ENCODE results near the gene ARHGAP11B.
"Not testable (repeated sequence)": the region's sequence is repeated elsewhere in the genome, so short reads cannot be mapped to it uniquely, and the experiment has no call there.

ARHGAP11B gene

GRCh38 chr15:30670056-30670455 lies 44.1 kb downstream of the ARHGAP11B start:
- ChIA-PET POLR2A (interaction anchor here (0.6 kb wide), 1 partner anchor 235 kb away, joined by 3 read pairs; no protein-coding TSS in a partner anchor), CTCF (interaction anchor here (0.6 to 1.5 kb wide), 6 partner anchors 8 to 290 kb away, joined by 3 to 10 read pairs (median 4); no protein-coding TSS in a partner anchor)
- TF ChIP-seq CTCF (IDR thresholded peaks at IDR 0.05; ENCODE audit: unreplicated experiment), result no peak
- Mint-ChIP-seq H3K36me3 (ENCODE audit: insufficient read depth, unreplicated experiment) (peaks cover 22% of the 10 kb centered on the region), H3K4me3 (ENCODE audit: unreplicated experiment) (no peak overlapping the region), H3K9me3 (ENCODE audit: unreplicated experiment) (peaks cover 7% of the 10 kb centered on the region), H3K27ac (ENCODE audit: low read depth, unreplicated experiment) (no peak overlapping the region), H3K4me1 (ENCODE audit: insufficient read depth, unreplicated experiment) (no peaks in the 10 kb centered on the region), H3K27me3 (ENCODE audit: insufficient read depth, unreplicated experiment) (no peaks in the 10 kb centered on the region)
- no peak for DNase-seq (ENCODE audit: unreplicated experiment)
- BruUV-seq (replicated peaks), result no TSS peak
- intact Hi-C loops (cut with micrococcal nuclease), result no loop called here

- TF ChIP-seq CTCF (IDR thresholded peaks at IDR 0.05; ENCODE audit: unreplicated experiment), result no peak
- H3K9me3 Mint-ChIP-seq (ENCODE audit: unreplicated experiment), result peaks cover 8% of the 10 kb centered on the region
- no peak for DNase-seq (ENCODE audit: unreplicated experiment)
- BruUV-seq (replicated peaks), result no TSS peak
- H3K4me3 Mint-ChIP-seq (ENCODE audit: unreplicated experiment), result no peak overlapping the region
- ChIA-PET POLR2A (no interaction called here), CTCF (interaction anchor here (1.5 kb wide), 1 partner anchor 9 kb away, joined by 10 read pairs; no protein-coding TSS in a partner anchor)
- H3K4me1 Mint-ChIP-seq (ENCODE audit: insufficient read depth, unreplicated experiment), result no peaks in the 10 kb centered on the region
- peaks cover 16% of the 10 kb centered on the region for H3K36me3 Mint-ChIP-seq (ENCODE audit: insufficient read depth, unreplicated experiment)
- no peak overlapping the region for H3K27ac Mint-ChIP-seq (ENCODE audit: low read depth, unreplicated experiment)
- intact Hi-C loops (cut with micrococcal nuclease), result no loop called here
- no peaks in the 10 kb centered on the region for H3K27me3 Mint-ChIP-seq (ENCODE audit: insufficient read depth, unreplicated experiment)
Measured at GRCh38 chr15:30671309-30671708, 45.4 kb downstream of the ARHGAP11B start.

- H3K27ac Mint-ChIP-seq (ENCODE audit: low read depth, unreplicated experiment), result no peak overlapping the region
- intact Hi-C loops (cut with micrococcal nuclease), result no loop called here
- H3K27me3 Mint-ChIP-seq (ENCODE audit: insufficient read depth, unreplicated experiment), result no peaks in the 10 kb centered on the region
- ChIA-PET CTCF (interaction anchor here (0.7 kb wide), 1 partner anchor 18 kb away, joined by 3 read pairs; no protein-coding TSS in a partner anchor), POLR2A (interaction anchor here (1.1 kb wide), 1 partner anchor 11 kb away, joined by 3 read pairs; no protein-coding TSS in a partner anchor)
- H3K4me1 Mint-ChIP-seq (ENCODE audit: insufficient read depth, unreplicated experiment), result no peaks in the 10 kb centered on the region
- H3K36me3 Mint-ChIP-seq (ENCODE audit: insufficient read depth, unreplicated experiment), result peaks cover 15% of the 10 kb centered on the region
- no peak for TF ChIP-seq CTCF (IDR thresholded peaks at IDR 0.05; ENCODE audit: unreplicated experiment)
- no peak overlapping the region for H3K4me3 Mint-ChIP-seq (ENCODE audit: unreplicated experiment)
- peaks cover 14% of the 10 kb centered on the region for H3K9me3 Mint-ChIP-seq (ENCODE audit: unreplicated experiment)
- BruUV-seq (replicated peaks), result no TSS peak
- DNase-seq (ENCODE audit: unreplicated experiment), result no peak
Measured at GRCh38 chr15:30675126-30675525, 49.2 kb downstream of the ARHGAP11B start.

- H3K27ac Mint-ChIP-seq (ENCODE audit: low read depth, unreplicated experiment); DNase-seq (ENCODE audit: unreplicated experiment); H3K4me3 Mint-ChIP-seq (ENCODE audit: unreplicated experiment); intact Hi-C loops (cut with micrococcal nuclease); H3K4me1 Mint-ChIP-seq (ENCODE audit: insufficient read depth, unreplicated experiment); BruUV-seq (replicated peaks); POLR2A ChIA-PET; CTCF ChIA-PET; H3K27me3 Mint-ChIP-seq (ENCODE audit: insufficient read depth, unreplicated experiment): not testable (repeated sequence)
- peaks cover 14% of the 10 kb centered on the region for H3K9me3 Mint-ChIP-seq (ENCODE audit: unreplicated experiment)
- peaks cover 15% of the 10 kb centered on the region for H3K36me3 Mint-ChIP-seq (ENCODE audit: insufficient read depth, unreplicated experiment)
Measured at GRCh38 chr15:30675891-30676290, 50.0 kb downstream of the ARHGAP11B start.

- H3K4me3 Mint-ChIP-seq (ENCODE audit: unreplicated experiment); H3K36me3 Mint-ChIP-seq (ENCODE audit: insufficient read depth, unreplicated experiment); DNase-seq (ENCODE audit: unreplicated experiment); BruUV-seq (replicated peaks); H3K27ac Mint-ChIP-seq (ENCODE audit: low read depth, unreplicated experiment); H3K4me1 Mint-ChIP-seq (ENCODE audit: insufficient read depth, unreplicated experiment); intact Hi-C loops (cut with micrococcal nuclease); H3K27me3 Mint-ChIP-seq (ENCODE audit: insufficient read depth, unreplicated experiment); H3K9me3 Mint-ChIP-seq (ENCODE audit: unreplicated experiment); POLR2A ChIA-PET: not testable (repeated sequence)
- CTCF ChIA-PET, result interaction anchor here (0.6 to 1.3 kb wide), 2 partner anchors 448 to 1057 kb away, joined by 4 to 5 read pairs; no protein-coding TSS in a partner anchor
Measured at GRCh38 chr15:30680997-30681396, 55.1 kb downstream of the ARHGAP11B start.

GRCh38 chr15:30685709-30686285 lies 59.9 kb downstream of the ARHGAP11B start:
- CTCF ChIA-PET; BruUV-seq (replicated peaks): not testable (repeated sequence)

GRCh38 chr15:30686651-30687050 lies 60.7 kb downstream of the ARHGAP11B start:
- H3K9me3 Mint-ChIP-seq (ENCODE audit: unreplicated experiment); H3K27ac Mint-ChIP-seq (ENCODE audit: low read depth, unreplicated experiment); DNase-seq (ENCODE audit: unreplicated experiment); H3K4me1 Mint-ChIP-seq (ENCODE audit: insufficient read depth, unreplicated experiment); POLR2A ChIA-PET; H3K27me3 Mint-ChIP-seq (ENCODE audit: insufficient read depth, unreplicated experiment); BruUV-seq (replicated peaks); H3K4me3 Mint-ChIP-seq (ENCODE audit: unreplicated experiment); intact Hi-C loops (cut with micrococcal nuclease); CTCF ChIA-PET: not testable (repeated sequence)
- peaks cover 12% of the 10 kb centered on the region for H3K36me3 Mint-ChIP-seq (ENCODE audit: insufficient read depth, unreplicated experiment)

More at GRCh38 chr15:30685709-30686285, 59.9 kb downstream of the ARHGAP11B start:
- DNase-seq (ENCODE audit: unreplicated experiment); POLR2A ChIA-PET; H3K4me1 Mint-ChIP-seq (ENCODE audit: insufficient read depth, unreplicated experiment); intact Hi-C loops (cut with micrococcal nuclease); H3K9me3 Mint-ChIP-seq (ENCODE audit: unreplicated experiment); H3K4me3 Mint-ChIP-seq (ENCODE audit: unreplicated experiment); H3K27me3 Mint-ChIP-seq (ENCODE audit: insufficient read depth, unreplicated experiment): not testable (repeated sequence)
- peaks cover 12% of the 10 kb centered on the region for H3K36me3 Mint-ChIP-seq (ENCODE audit: insufficient read depth, unreplicated experiment)
- H3K27ac Mint-ChIP-seq (ENCODE audit: low read depth, unreplicated experiment), result peak overlapping the region; percentile 74

Measured in MCF 10A (cell line).